H9 (cell line): ENCODE data around the gene ASTN2. TPM values are rescaled to one million over a fixed set of nuclear protein-coding genes. Genes with fewer than 3 reads are reported as not detected.

Experiments
- DNase-seq: peaks from one replicate; pipeline ENCODE4 v3.0.0-alpha.2; 2017
- H2AFZ ChIP-seq: one replicate; pipeline ENCODE4 v1.6.1; 2013; ENCODE audit warnings: mild to moderate bottlenecking, low read length, control low read depth, moderate library complexity
- H2AK5ac ChIP-seq: 2 replicates; pipeline ENCODE4 v1.6.1; 2013; ENCODE audit warnings: low read length, control low read depth, mixed read lengths; ENCODE audit not compliant: insufficient read length
- H2BK120ac ChIP-seq: one replicate; pipeline ENCODE4 v1.6.1; 2013; ENCODE audit warnings: low read depth, mild to moderate bottlenecking, low read length, control low read depth, inconsistent platforms; ENCODE audit not compliant: poor library complexity, severe bottlenecking
- H2BK12ac ChIP-seq: 2 replicates; pipeline ENCODE4 v1.6.1; 2013; ENCODE audit warnings: low read length, control low read depth, mixed read lengths, low read depth; ENCODE audit not compliant: insufficient read length
- H2BK15ac ChIP-seq: 2 replicates; pipeline ENCODE4 v1.6.1; 2013; ENCODE audit warnings: low read depth, low read length, control low read depth
- H2BK20ac ChIP-seq: one replicate; pipeline ENCODE4 v1.6.1; 2013; ENCODE audit warnings: low read depth, mild to moderate bottlenecking, low read length, control low read depth, inconsistent platforms; ENCODE audit not compliant: poor library complexity, severe bottlenecking
- H2BK5ac ChIP-seq: 2 replicates; pipeline ENCODE4 v1.6.1; 2013; ENCODE audit warnings: low read length, control low read depth, mixed read lengths; ENCODE audit not compliant: insufficient read length
- H3K14ac ChIP-seq: 2 replicates; pipeline ENCODE4 v1.6.1; 2013; ENCODE audit warnings: low read length, control low read depth; ENCODE audit not compliant: insufficient read depth
- H3K18ac ChIP-seq: 2 replicates; pipeline ENCODE4 v1.6.1; 2013; ENCODE audit warnings: low read depth, mild to moderate bottlenecking, mixed read lengths, low read length, control low read depth; ENCODE audit not compliant: insufficient read length
- H3K23ac ChIP-seq: 2 replicates; pipeline ENCODE4 v1.6.1; 2013; ENCODE audit warnings: low read length, control low read depth, mixed read lengths, low read depth; ENCODE audit not compliant: insufficient read length
- H3K23me2 ChIP-seq: 2 replicates; pipeline ENCODE4 v1.6.1; 2013; ENCODE audit warnings: low read depth, mild to moderate bottlenecking, mixed read lengths, low read length, control low read depth; ENCODE audit not compliant: insufficient read length, poor library complexity, severe bottlenecking
- H3K27ac ChIP-seq: 2 replicates; pipeline ENCODE4 v1.5.1; 2013; ENCODE audit warnings: low read length, control low read depth, mixed read lengths, low read depth; ENCODE audit not compliant: insufficient read length
- H3K27me3 ChIP-seq: 2 replicates; pipeline ENCODE4 v1.6.1; 2013; ENCODE audit warnings: low read length, control low read depth, inconsistent platforms; ENCODE audit not compliant: insufficient read depth
- H3K4ac ChIP-seq: 2 replicates; pipeline ENCODE4 v1.6.1; 2013; ENCODE audit warnings: low read depth, mild to moderate bottlenecking, control low read depth, inconsistent platforms, low read length, moderate library complexity
- H3K4me1 ChIP-seq: 2 replicates; pipeline ENCODE4 v1.6.1; 2013; ENCODE audit warnings: low read length, control low read depth, inconsistent platforms; ENCODE audit not compliant: insufficient read depth
- H3K4me2 ChIP-seq: 2 replicates; pipeline ENCODE4 v1.6.1; 2013; ENCODE audit warnings: low read length, control low read depth, mixed read lengths; ENCODE audit not compliant: insufficient read length, insufficient read depth
- H3K56ac ChIP-seq: 2 replicates; pipeline ENCODE4 v1.6.1; 2013; ENCODE audit warnings: low read depth, mild to moderate bottlenecking, mixed read lengths, low read length, control low read depth; ENCODE audit not compliant: insufficient read length
- H3K79me1 ChIP-seq: 2 replicates; pipeline ENCODE4 v1.6.1; 2013; ENCODE audit warnings: low read depth, mild to moderate bottlenecking, moderate library complexity, low read length, control low read depth, inconsistent platforms; ENCODE audit not compliant: insufficient read depth, poor library complexity, severe bottlenecking
- H3K79me2 ChIP-seq: 2 replicates; pipeline ENCODE4 v1.6.1; 2013; ENCODE audit warnings: low read length, control low read depth, inconsistent platforms; ENCODE audit not compliant: insufficient read depth
- H3K9ac ChIP-seq: 2 replicates; pipeline ENCODE4 v1.6.1; 2013; ENCODE audit warnings: low read length, control low read depth, mixed read lengths; ENCODE audit not compliant: insufficient read length; ENCODE audit errors: extremely low read depth
- H3K9me3 ChIP-seq: one replicate; pipeline ENCODE4 v1.6.1; 2013; ENCODE audit warnings: low read depth, low read length, inconsistent platforms; ENCODE audit not compliant: control insufficient read depth
- H3T11ph ChIP-seq: one replicate; pipeline ENCODE4 v1.6.1; 2013; ENCODE audit warnings: mild to moderate bottlenecking, low read length, control low read depth, inconsistent platforms
- H4K20me1 ChIP-seq: one replicate; pipeline ENCODE4 v1.6.1; 2013; ENCODE audit not compliant: control insufficient read depth, insufficient read length, insufficient read depth
- H4K5ac ChIP-seq: 2 replicates; pipeline ENCODE4 v1.6.1; 2013; ENCODE audit warnings: low read depth, mild to moderate bottlenecking, mixed read lengths, low read length, control low read depth; ENCODE audit not compliant: insufficient read length
- H4K8ac ChIP-seq: replicated peaks from 2 replicates; pipeline ENCODE4 v1.6.1; 2013; ENCODE audit warnings: low read length, control low read depth, mixed read lengths, low read depth; ENCODE audit not compliant: insufficient read length
- H4K91ac ChIP-seq: 2 replicates; pipeline ENCODE4 v1.6.1; 2013; ENCODE audit warnings: low read depth, mild to moderate bottlenecking, moderate library complexity, mixed read lengths, low read length, control low read depth; ENCODE audit not compliant: insufficient read length
- H3K27ac Mint-ChIP-seq, 3 experiments: 2 replicates in 2 of 3; 3 replicates in 1 of 3; pipeline ENCODE4 v1.8.0; 2020 to 2021; ENCODE audit warnings: mixed read lengths in 3 of 3, mild to moderate bottlenecking in 1 of 3, moderate library complexity in 1 of 3
- H3K27me3 Mint-ChIP-seq: 2 replicates; pipeline ENCODE4 v1.8.0; 2021; ENCODE audit warnings: low read depth, mild to moderate bottlenecking, moderate library complexity, mixed read lengths
- H3K36me3 Mint-ChIP-seq, 3 experiments: 2 replicates in 2 of 3; 3 replicates in 1 of 3; pipeline ENCODE4 v1.8.0; 2020 to 2021; ENCODE audit warnings: low read depth in 3 of 3, mixed read lengths in 3 of 3; ENCODE audit not compliant: insufficient read depth in 1 of 3
- H3K4me1 Mint-ChIP-seq, 2 experiments: 2 replicates each; pipeline ENCODE4 v1.8.0; 2020; ENCODE audit warnings: mixed read lengths in 2 of 2
- H3K4me3 Mint-ChIP-seq, 2 experiments: 2 replicates in 1 of 2; 3 replicates in 1 of 2; pipeline ENCODE4 v1.8.0; 2020 to 2021; ENCODE audit warnings: mild to moderate bottlenecking in 2 of 2, mixed read lengths in 2 of 2, moderate library complexity in 1 of 2
- H3K9me3 Mint-ChIP-seq, 2 experiments: 2 replicates in 1 of 2; 3 replicates in 1 of 2; pipeline ENCODE4 v1.8.0; 2020; ENCODE audit warnings: mild to moderate bottlenecking in 2 of 2, mixed read lengths in 2 of 2, moderate library complexity in 1 of 2
- CTCF ChIP-seq: fragments of 200-600 bp; sonication (generic); conservative IDR thresholded peaks from 3 replicates; pipeline ENCODE4 v1.8.0; 2021; ENCODE audit warnings: antibody characterized with exemption, mild to moderate bottlenecking
- WGBS: extraction: QIAGEN DNeasy Blood & Tissue Kit; methylation state at CpG from one replicate; pipeline ENCODE4 v1.1.7; 2013; ENCODE audit warnings: missing lambda C conversion rate, low lambda C conversion rate, mixed read lengths; ENCODE audit not compliant: insufficient read length; ENCODE audit errors: extremely low coverage; 5-methylcytosine and 5-hydroxymethylcytosine counted together
- total RNA-seq: library from RNA; stranded (reverse); gene quantifications from 2 replicates; pipeline ENCODE4 v1.2.1, GENCODE V29; 2021

The ASTN2 gene
- total RNA-seq, 1 experiment from 2014 or later = 9.7 TPM

GRCh38 chr9:116555556-116556155 is 859.2 kb downstream of the ASTN2 start:
- H3K27ac ChIP-seq = no peak overlapping the region
- H3K4me1 Mint-ChIP-seq = 0 out of 4 replicates have a peak, but pooled peaks cover 0 to 2% of the 10 kb centered on the region in 2 experiments
- no peaks in the 10 kb centered on the region for H3K9me3 Mint-ChIP-seq
- no peaks in the 10 kb centered on the region for H3K79me1 ChIP-seq
- H3K27me3 Mint-ChIP-seq = no peaks in the 10 kb centered on the region
- H4K20me1 ChIP-seq = no peaks in the 10 kb centered on the region
- no peak overlapping the region for H2BK5ac ChIP-seq
- no peak overlapping the region for H3K14ac ChIP-seq
- TF ChIP-seq CTCF = no peak
- H3K9ac ChIP-seq = no peak overlapping the region
- no peak overlapping the region for H2BK20ac ChIP-seq
- no peaks in the 10 kb centered on the region for H3K9me3 ChIP-seq
- H2BK12ac ChIP-seq = no peak overlapping the region
- no peak overlapping the region for H3K4ac ChIP-seq
- H3K4me1 ChIP-seq = no peaks in the 10 kb centered on the region
- H3K56ac ChIP-seq = no peak overlapping the region
- H3K27me3 ChIP-seq = no peaks in the 10 kb centered on the region
- 0 out of 2 replicates have a peak, but pooled peaks cover 3% of the 10 kb centered on the region for H3K79me2 ChIP-seq
- no peak overlapping the region for H2AFZ ChIP-seq
- H3K23me2 ChIP-seq = no peaks in the 10 kb centered on the region
- H3K27ac Mint-ChIP-seq = no peak overlapping the region
- H4K91ac ChIP-seq = no peak overlapping the region
- H3K4me3 Mint-ChIP-seq = no peak overlapping the region
- whole genome bisulfite sequencing = no CpG with 5 or more reads among the region's 3 CpGs
- no peak overlapping the region for H3K23ac ChIP-seq
- no peak overlapping the region for H3K4me2 ChIP-seq
- no peak overlapping the region for H2BK120ac ChIP-seq
- no peaks in the 10 kb centered on the region for H3K36me3 Mint-ChIP-seq
- H2BK15ac ChIP-seq = no peak overlapping the region
- no peak overlapping the region for H4K8ac ChIP-seq
- H4K5ac ChIP-seq = no peak overlapping the region
- H3K18ac ChIP-seq = no peak overlapping the region
- no peak overlapping the region for H3T11ph ChIP-seq
- DNase-seq = no peak
- H2AK5ac ChIP-seq = no peak overlapping the region
